ENCODE measurements around the gene SPIN3.

DNA sequence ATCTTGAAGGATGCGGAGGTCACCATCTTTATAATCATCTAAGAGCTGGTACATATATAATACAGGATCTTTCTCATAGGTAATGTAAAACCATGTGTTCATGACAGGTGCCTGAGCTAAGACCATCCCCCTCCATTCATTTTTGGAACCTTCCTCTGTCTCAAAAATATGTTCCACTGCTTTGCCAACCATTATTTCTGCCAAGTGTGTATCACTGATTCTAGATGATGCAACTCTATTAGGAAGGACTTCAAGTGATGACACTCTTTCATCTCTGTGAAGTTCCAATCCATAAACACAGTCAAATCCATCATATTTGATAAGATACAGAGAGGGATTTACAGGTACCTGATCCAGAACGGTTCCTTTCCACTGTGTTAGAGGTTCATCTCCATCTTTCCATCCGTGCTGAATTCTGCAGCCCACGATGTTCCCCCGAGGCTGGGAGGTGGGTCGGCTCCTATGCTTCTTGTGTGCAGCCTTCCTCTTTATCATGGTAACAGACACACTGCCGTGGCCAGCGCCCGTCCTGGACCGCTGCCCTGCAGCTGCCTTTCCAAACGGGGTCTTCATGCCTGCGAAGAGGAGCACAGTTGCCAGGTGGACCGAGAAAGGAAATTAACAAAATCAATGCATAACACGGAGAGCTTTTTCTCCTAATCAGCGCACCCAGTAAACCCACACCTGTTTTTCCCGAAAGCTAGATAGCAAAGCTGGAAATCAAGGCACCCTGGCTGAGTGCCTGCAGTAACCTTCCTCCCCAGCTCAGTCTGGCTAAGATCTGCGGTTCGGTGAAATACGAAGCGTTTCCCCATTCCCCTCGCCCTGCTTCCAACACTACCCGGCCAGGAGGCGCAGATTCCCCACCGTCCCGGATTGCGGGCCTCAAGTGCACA is 718 bp downstream of the SPIN3 start:
- TF ChIP-seq, protein P1, sequence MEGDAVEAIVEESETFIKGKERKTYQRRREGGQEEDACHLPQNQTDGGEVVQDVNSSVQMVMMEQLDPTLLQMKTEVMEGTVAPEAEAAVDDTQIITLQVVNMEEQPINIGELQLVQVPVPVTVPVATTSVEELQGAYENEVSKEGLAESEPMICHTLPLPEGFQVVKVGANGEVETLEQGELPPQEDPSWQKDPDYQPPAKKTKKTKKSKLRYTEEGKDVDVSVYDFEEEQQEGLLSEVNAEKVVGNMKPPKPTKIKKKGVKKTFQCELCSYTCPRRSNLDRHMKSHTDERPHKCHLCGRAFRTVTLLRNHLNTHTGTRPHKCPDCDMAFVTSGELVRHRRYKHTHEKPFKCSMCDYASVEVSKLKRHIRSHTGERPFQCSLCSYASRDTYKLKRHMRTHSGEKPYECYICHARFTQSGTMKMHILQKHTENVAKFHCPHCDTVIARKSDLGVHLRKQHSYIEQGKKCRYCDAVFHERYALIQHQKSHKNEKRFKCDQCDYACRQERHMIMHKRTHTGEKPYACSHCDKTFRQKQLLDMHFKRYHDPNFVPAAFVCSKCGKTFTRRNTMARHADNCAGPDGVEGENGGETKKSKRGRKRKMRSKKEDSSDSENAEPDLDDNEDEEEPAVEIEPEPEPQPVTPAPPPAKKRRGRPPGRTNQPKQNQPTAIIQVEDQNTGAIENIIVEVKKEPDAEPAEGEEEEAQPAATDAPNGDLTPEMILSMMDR (IDR thresholded peaks at IDR 0.05), result no peak
- TF ChIP-seq POLR2A (IDR thresholded peaks at IDR 0.05), result no peak

Data from right lobe of liver (tissue), 4 donors.